ACC112 (cell line): ENCODE measurements around the gene LRRC4B.
"Not testable (repeated sequence)": the region's sequence is repeated elsewhere in the genome, so short reads cannot be mapped to it uniquely, and the experiment has no call there.

Source experiments
- H2AFZ ChIP-seq: fragments of 200-600 bp; sonication (generic); one replicate; pipeline ENCODE4 v1.6.0; 2017; ENCODE audit warnings: antibody characterized with exemption, low read length; ENCODE audit not compliant: unreplicated experiment
- H3K27ac ChIP-seq: fragments of 200-600 bp; sonication (generic); 2 replicates; pipeline ENCODE4 v1.5.1; 2014; ENCODE audit warnings: low read depth, mild to moderate bottlenecking, antibody characterized with exemption, low read length, moderate library complexity
- H3K27me3 ChIP-seq: fragments of 200-600 bp; sonication (generic); 2 replicates; pipeline ENCODE4 v1.6.1; 2014; ENCODE audit warnings: mild to moderate bottlenecking, antibody characterized with exemption, low read length, moderate library complexity, mixed read lengths; ENCODE audit not compliant: insufficient read depth
- H3K36me3 ChIP-seq: fragments of 200-600 bp; sonication (generic); 2 replicates; pipeline ENCODE4 v1.6.1; 2016; ENCODE audit warnings: mild to moderate bottlenecking, antibody characterized with exemption, low read length, moderate library complexity, mixed read lengths; ENCODE audit not compliant: insufficient read depth
- H3K4me1 ChIP-seq: fragments of 200-600 bp; sonication (generic); one replicate; pipeline ENCODE4 v1.6.1; 2016; ENCODE audit warnings: low read length, mixed read lengths; ENCODE audit not compliant: insufficient read depth, unreplicated experiment, control insufficient read depth
- H3K4me3 ChIP-seq: fragments of 200-600 bp; sonication (generic); 2 replicates; pipeline ENCODE4 v1.5.1; 2014; ENCODE audit warnings: mild to moderate bottlenecking, low read depth, low read length
- H3K79me2 ChIP-seq: fragments of 200-600 bp; sonication (generic); one replicate; pipeline ENCODE4 v1.6.0; 2016; ENCODE audit warnings: low read length; ENCODE audit not compliant: control insufficient read depth, unreplicated experiment, insufficient read depth

LRRC4B gene

DNA sequence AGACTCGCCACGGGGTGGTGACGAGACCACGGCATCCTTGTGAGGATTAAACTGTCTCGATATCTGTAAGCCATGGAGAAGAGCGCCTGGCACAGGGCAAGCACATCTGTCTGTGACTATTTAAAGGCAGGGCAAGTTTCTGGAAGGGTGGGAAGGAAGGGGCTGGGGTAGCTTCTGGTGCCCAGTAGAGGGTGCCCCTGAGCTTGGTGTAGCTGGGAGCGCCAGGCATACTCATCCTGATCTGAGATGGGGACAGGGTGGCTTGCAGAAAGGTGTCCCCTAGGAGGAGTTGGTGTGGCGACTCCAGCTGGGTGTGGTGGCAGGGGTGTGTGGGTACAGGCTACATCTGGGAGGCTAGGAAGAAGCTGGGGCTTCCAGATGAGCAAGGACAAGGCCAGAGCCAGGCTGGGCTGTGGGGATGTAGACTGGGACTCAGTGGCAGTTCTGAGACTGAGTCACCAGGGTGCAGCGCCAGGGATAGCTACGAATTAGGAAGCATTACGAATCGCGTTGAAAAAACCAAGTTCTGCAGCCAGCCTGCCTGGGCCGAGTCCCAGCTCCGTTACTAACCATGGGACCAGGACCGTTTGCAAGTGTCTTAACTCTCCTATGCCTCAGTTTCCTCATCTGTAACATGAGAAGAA lies 31.5 kb downstream of the LRRC4B start:
- Histone ChIP-seq H3K27me3 (no peaks in the 10 kb centered on the region), H2AFZ (no peak overlapping the region), H3K27ac (no peak overlapping the region), H3K36me3 (no peaks in the 10 kb centered on the region), H3K79me2 (no peaks in the 10 kb centered on the region), H3K4me1 (no peaks in the 10 kb centered on the region), H3K4me3 (no peak overlapping the region)

DNA sequence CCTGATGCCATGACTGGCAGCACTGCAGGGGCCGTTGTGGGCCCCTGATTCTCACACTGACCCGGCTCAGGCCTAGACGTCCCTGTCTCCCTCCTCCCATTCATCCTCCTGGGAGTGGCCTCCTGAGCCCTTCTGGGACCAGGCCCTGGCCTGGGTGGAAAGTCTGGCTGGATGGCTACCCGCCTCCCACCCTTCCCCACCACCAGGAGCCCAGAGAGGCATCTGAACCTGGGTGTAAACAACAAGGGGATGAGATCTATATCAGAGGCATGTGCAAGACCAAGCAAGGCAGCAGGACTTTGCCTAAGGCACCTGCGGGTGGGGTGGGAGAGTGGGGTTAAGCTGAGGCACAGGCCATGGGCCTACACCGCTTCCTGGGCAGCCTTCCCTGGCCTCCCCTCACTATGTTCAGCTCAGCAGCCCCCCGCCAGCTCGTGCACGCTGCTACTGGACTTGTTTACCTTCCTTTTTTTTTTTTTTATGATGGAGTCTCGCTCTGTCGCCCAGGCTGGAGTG lies 32.5 kb downstream of the LRRC4B start:
- Histone ChIP-seq H3K79me2 (no peaks in the 10 kb centered on the region), H3K4me1 (no peaks in the 10 kb centered on the region), H3K4me3 (no peak overlapping the region), H3K27me3 (no peaks in the 10 kb centered on the region), H3K36me3 (no peaks in the 10 kb centered on the region), H3K27ac (no peak overlapping the region), H2AFZ (no peak overlapping the region)

DNA sequence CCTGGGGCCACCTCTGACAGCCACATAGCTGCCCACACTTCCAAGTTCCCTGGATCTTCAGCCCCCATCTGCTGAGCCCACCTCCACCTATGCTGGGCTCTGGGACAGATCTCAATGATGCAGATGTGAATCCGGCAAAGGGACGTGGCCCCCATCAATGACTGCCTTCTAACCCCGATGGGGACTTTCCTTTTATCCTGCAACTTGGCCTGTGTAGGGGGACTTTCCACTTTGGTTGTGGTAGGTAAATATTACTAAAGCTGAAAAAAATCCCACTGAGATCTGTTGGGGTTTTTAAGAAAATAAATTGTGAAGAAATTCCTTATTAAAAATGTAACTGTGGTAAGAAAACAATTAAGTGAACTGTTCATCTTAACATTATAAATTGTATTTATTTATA lies 33.8 kb downstream of the LRRC4B start:
- no peaks in the 10 kb centered on the region for H3K79me2 ChIP-seq
- H2AFZ ChIP-seq = no peak overlapping the region
- no peaks in the 10 kb centered on the region for H3K4me1 ChIP-seq
- H3K4me3 ChIP-seq = no peak overlapping the region
- no peaks in the 10 kb centered on the region for H3K36me3 ChIP-seq
- H3K27me3 ChIP-seq = no peaks in the 10 kb centered on the region
- H3K27ac ChIP-seq = no peak overlapping the region

DNA sequence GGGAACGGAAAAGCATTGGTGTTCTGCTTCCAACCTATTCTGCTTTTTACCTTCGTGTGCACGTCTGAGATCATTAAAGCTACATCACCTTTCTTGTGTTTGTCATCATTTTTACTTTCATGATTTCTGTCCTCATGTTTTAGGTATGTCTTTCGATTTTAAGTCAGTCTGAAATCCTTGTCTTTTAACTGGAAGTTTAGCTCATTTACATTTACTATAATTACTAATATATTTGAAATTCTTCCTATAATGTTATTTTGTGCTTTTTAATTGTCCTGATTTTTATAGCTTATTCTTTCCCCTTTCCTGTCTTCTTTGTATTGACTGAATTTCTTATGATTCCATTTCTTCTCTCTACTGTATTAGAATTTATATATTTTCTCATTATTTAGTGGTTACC lies 35.3 kb downstream of the LRRC4B start:
- no peaks in the 10 kb centered on the region for H3K36me3 ChIP-seq
- H3K27me3 ChIP-seq = no peaks in the 10 kb centered on the region
- H3K79me2 ChIP-seq = no peaks in the 10 kb centered on the region
- no peak overlapping the region for H2AFZ ChIP-seq
- no peak overlapping the region for H3K27ac ChIP-seq
- H3K4me3 ChIP-seq = no peak overlapping the region
- no peaks in the 10 kb centered on the region for H3K4me1 ChIP-seq

DNA sequence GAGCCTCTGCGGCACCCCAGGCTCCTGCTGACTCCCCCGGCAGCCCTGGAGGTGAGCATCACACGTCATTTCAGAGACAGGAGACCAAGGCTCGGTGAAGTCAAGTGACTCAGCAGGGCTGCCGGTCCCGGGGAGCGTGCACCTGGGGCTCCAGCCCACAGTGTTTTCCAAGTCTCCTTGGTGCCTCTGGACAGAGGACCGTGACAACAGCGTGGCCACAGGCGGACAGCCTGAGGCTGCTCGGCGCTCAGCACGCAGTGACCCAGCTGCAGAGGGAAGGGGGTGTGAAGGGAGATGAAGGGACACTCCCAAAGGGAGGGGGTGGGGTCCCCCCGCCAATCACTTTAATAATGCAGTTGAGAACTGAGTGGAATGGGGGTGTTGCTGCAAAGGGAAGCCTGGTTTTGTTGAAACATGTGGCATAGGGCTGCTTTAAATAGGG lies 37.0 kb downstream of the LRRC4B start:
- Histone ChIP-seq H3K36me3 (no peaks in the 10 kb centered on the region), H3K27me3 (no peaks in the 10 kb centered on the region), H3K27ac (no peak overlapping the region), H2AFZ (no peak overlapping the region), H3K4me1 (no peaks in the 10 kb centered on the region), H3K79me2 (no peaks in the 10 kb centered on the region), H3K4me3 (no peak overlapping the region)

DNA sequence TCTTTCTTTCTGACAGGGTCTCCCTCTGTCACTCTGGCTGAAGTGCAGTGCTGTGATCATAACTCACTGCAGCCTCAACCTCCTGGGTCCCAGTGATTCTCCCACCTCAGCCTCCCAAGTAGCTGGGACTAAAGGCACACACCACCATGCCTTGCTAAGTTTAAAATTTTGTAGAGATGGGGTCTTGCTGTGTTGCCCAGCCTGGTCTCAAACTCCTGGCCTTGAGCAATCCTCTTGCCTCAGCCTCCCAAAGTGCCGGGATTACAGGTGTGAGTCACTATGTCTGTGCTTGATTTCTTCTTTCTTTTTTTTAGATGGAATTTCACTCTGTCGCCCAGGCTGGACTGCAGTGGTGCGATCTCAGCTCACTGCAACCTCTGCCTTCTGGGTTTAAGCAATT lies 40.2 kb downstream of the LRRC4B start:
- H3K36me3 ChIP-seq, H2AFZ ChIP-seq, H3K79me2 ChIP-seq, H3K4me1 ChIP-seq, H3K4me3 ChIP-seq, H3K27me3 ChIP-seq, H3K27ac ChIP-seq: not testable (repeated sequence)

DNA sequence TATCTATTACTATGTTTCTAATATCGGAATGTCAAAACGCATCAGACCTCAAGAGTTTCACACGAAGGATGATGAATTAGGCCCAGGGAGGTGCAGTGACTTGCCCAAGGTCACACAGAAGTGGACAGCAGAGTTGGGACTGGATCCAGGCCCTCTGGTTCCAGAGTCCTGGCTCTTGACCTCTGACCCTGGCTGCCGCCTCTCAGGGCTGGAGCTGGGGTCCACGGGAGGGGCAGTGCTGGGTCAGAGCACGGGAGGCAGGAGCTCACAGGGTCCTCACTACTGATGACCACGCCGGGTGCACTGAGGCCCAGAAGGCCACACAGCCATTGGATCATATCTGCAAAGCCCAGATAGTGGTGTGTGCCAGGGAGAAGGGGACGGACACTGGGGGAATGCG lies 45.4 kb downstream of the LRRC4B start:
- Histone ChIP-seq H3K4me3 (no peak overlapping the region), H3K27ac (no peak overlapping the region), H3K27me3 (no peaks in the 10 kb centered on the region), H2AFZ (no peak overlapping the region), H3K4me1 (no peaks in the 10 kb centered on the region), H3K36me3 (no peaks in the 10 kb centered on the region), H3K79me2 (no peaks in the 10 kb centered on the region)

DNA sequence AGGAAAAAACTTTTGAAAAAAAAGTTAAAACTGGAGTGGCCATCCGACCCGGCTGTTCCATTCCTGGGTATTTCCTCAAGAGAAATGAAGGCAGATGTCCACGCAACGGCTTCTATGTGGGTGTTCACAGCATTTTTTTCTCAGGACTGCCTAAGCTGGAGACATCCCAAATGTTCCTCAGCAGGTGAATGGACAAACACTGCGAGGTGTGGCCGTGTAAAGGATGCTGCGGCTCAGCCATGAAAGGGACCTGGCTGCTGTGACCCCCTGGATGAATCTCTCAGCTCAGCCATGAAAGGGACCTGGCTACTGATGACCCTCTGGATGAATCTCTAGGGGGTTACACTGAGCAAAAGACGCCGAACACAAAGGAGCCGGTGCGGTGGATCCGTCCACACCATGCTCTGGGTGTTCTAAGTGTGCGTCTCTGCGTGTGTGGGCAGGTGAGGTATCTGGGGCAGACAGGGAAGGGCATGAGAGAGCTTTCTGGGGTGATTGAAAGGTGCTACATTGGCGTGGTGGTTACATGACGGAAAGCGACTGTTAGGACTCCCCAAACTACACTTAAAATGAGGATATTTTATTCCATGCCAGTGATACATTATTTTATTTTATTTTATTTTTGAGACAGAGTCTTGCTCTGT lies 47.3 kb downstream of the LRRC4B start:
- H3K27ac ChIP-seq = no peak overlapping the region
- H3K36me3 ChIP-seq = no peaks in the 10 kb centered on the region
- no peak overlapping the region for H2AFZ ChIP-seq
- H3K4me1 ChIP-seq = no peaks in the 10 kb centered on the region
- no peak overlapping the region for H3K4me3 ChIP-seq
- no peaks in the 10 kb centered on the region for H3K27me3 ChIP-seq
- no peaks in the 10 kb centered on the region for H3K79me2 ChIP-seq

DNA sequence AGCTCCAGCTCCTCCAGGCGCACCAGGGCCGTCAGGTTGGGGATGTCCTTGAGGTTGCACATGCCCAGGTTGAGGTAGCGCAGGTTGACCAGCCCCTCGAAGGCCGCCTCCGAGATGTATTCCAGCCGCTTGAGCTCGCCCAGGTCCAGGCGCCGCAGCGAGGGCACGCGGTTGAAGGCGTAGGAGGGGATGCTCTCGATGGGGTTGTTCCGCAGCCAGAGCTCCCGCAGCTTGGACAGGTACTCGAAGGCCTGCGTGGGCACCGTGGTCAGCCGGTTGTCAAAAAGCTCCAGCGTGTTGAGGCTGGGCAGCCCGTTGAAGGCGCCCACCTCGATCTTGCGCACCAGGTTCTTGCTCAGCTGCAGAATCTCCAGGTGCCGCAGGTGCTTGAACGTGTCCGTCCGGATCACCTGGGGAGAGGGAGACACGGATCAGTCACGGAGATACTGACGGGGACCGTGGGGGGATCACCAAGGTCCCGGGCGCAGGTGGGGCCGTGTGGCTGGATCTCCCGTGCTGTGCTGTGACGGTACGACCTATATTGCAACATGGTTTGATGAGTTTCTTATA lies 49.1 kb downstream of the LRRC4B start:
- Histone ChIP-seq H3K4me3 (no peak overlapping the region), H3K27me3 (no peaks in the 10 kb centered on the region), H3K4me1 (no peaks in the 10 kb centered on the region), H3K27ac (no peak overlapping the region), H3K36me3 (no peaks in the 10 kb centered on the region), H2AFZ (no peak overlapping the region), H3K79me2 (no peaks in the 10 kb centered on the region)

DNA sequence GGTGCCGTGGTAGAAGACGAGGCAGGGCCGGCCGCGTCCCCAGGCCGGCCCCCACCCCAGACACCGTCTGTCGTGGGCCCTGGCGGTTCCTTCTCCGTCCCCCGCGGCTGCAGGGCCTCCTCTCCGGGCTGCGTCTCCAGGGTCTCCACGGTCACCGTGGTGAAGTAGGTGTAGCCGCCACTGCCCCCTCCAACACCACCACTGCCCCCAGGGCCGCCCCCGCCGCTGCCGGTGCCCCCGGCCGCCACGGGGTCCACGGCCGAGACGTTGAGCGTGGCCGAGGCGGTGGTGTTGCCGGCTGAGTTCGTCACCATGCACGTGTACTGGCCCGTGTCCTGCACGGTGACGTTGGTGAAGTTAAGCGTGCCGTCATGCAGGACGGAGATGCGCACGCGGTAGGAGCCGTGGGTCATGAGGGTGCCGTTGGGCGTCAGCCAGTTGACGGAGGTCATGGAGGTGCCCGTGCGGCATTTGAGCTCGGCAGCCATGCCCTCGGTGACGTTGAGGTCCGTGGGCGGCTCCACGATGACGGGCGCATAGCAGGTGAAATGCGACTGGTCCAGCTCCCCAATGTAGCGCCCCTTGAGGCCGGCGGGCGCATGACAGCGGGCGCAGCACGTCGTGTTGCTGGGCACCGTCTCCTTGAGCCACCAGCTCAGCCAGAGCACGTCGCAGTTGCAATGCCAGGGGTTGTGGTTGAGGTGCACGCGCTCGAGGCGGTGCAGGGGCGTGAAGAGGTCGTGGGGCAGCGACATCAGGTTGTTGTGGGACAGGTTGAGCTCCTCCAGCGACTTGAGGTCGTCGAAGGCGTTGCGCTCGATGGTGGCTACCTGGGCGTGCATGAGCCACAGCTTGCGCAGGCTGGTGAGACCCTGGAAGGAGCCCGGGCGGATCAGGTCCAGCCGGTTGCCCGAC lies 49.9 kb downstream of the LRRC4B start:
- Histone ChIP-seq H3K4me3 (no peak overlapping the region), H3K27ac (no peak overlapping the region), H3K79me2 (no peaks in the 10 kb centered on the region), H3K4me1 (no peaks in the 10 kb centered on the region), H3K27me3 (no peaks in the 10 kb centered on the region), H3K36me3 (no peaks in the 10 kb centered on the region), H2AFZ (no peak overlapping the region)
